ENCODE data around the gene LCN6. TPM values are rescaled to one million over a fixed set of nuclear protein-coding genes. Genes with fewer than 3 reads are reported as not detected.
A peak's percentile ranks its signal among the peaks of the same experiment; 100 is the strongest.

The LCN6 gene
- total and polyA plus RNA-seq, 2 of the 13 experiments (the other 11 are each of a cell fraction or from before 2014, with no cell fraction given), result not detected

- TF ChIP-seq HMGXB4 (CRISPR knock-in tag; IDR thresholded peaks at IDR 0.05; ENCODE audit: borderline replicate concordance in 1 of 2, low read depth in 1 of 2) (peak; percentile 67 to 73; a peak in 2 of 4 replicates), MAFG (CRISPR knock-in tag; IDR thresholded peaks at IDR 0.05) (no peak), HMGA1 (CRISPR knock-in tag; conservative IDR thresholded peaks at IDR 0.05) (no peak), GTF2F1 (IDR thresholded peaks at IDR 0.05; ENCODE audit: low read length) (no peak), U2AF1 (optimal IDR thresholded peaks at IDR 0.05; ENCODE audit: low read depth, low read length) (peak; percentile 55), ASH2L (IDR thresholded peaks at IDR 0.05; ENCODE audit: insufficient read length, low read depth, low read length) (no peak), REST (IDR thresholded peaks at IDR 0.05; ENCODE audit: borderline replicate concordance in 1 of 2, low read depth in 1 of 2, low read length in 2 of 2) (no peak), TGIF2 (CRISPR knock-in tag; IDR thresholded peaks at IDR 0.05) (no peak), MTA3 (CRISPR knock-in tag; IDR thresholded peaks at IDR 0.05) (no peak), ZNF775 (CRISPR knock-in tag; IDR thresholded peaks at IDR 0.05; ENCODE audit: borderline replicate concordance) (no peak), GLMP (CRISPR knock-in tag; IDR thresholded peaks at IDR 0.05; ENCODE audit: borderline replicate concordance) (no peak), ZFP82 (CRISPR knock-in tag; IDR thresholded peaks at IDR 0.05; ENCODE audit: borderline replicate concordance) (no peak)
Observed at GRCh38 chr9:136726631-136727191, 21.6 kb downstream of the LCN6 start (continued).
